Esophagus squamous epithelium (tissue), 4 donors: Measurements from ENCODE around the gene MEGF6.

Source experiments
- POLR2A ChIP-seq, 4 donors: fragments of 450-650 bp; IDR thresholded peaks; one replicate each; pipeline ENCODE4 v1.6.1; 2017; ENCODE audit warnings: antibody characterized with exemption in 4 of 4, mild to moderate bottlenecking in 4 of 4, moderate library complexity in 3 of 4
- TF ChIP-seq, protein P1 (sequence below), 6 experiments: fragments of 450-650 bp in 4 of 6; fragments of 200-600 bp in 2 of 6; sonication (generic) in 2 of 6; IDR thresholded peaks; one replicate each; pipeline ENCODE4 v1.5.1; 2016 to 2019; ENCODE audit warnings: antibody characterized with exemption in 6 of 6, mild to moderate bottlenecking in 4 of 6, moderate library complexity in 4 of 6

DNA sequence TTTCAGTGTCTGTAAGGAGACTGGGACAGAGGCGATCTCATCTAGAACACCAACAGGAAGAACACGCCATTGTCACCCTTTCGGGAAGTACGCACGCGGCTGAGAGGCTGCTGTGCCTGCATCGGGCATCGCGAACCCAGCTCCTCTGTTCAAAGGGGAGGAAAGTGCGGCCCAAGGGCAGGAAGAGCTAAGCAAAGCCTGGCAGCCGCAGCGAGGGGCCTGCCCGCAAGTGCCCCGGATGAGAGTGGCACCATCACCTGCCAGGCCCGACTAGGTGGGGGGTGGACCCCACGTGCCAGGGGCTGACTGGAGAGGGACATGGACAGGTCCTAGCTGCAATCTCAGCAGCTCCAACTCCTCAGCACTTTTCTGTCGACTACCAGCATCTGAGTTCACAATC lies 21.0 kb upstream of the MEGF6 start:
- TF ChIP-seq, protein P1, sequence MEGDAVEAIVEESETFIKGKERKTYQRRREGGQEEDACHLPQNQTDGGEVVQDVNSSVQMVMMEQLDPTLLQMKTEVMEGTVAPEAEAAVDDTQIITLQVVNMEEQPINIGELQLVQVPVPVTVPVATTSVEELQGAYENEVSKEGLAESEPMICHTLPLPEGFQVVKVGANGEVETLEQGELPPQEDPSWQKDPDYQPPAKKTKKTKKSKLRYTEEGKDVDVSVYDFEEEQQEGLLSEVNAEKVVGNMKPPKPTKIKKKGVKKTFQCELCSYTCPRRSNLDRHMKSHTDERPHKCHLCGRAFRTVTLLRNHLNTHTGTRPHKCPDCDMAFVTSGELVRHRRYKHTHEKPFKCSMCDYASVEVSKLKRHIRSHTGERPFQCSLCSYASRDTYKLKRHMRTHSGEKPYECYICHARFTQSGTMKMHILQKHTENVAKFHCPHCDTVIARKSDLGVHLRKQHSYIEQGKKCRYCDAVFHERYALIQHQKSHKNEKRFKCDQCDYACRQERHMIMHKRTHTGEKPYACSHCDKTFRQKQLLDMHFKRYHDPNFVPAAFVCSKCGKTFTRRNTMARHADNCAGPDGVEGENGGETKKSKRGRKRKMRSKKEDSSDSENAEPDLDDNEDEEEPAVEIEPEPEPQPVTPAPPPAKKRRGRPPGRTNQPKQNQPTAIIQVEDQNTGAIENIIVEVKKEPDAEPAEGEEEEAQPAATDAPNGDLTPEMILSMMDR (IDR thresholded peaks at IDR 0.05) = no peak
- no peak for TF ChIP-seq POLR2A (IDR thresholded peaks at IDR 0.05)
